ENCODE measurements around the gene TBXA2R. TPM values are rescaled to one million over a fixed set of nuclear protein-coding genes. Genes with fewer than 3 reads are reported as not detected.
"Not testable (repeated sequence)": the region's sequence is repeated elsewhere in the genome, so short reads cannot be mapped to it uniquely, and the experiment has no call there.

TBXA2R gene
- total and polyA plus RNA-seq, 9 donors, result 0.53 to 2.8 (median 2.2) TPM

DNA sequence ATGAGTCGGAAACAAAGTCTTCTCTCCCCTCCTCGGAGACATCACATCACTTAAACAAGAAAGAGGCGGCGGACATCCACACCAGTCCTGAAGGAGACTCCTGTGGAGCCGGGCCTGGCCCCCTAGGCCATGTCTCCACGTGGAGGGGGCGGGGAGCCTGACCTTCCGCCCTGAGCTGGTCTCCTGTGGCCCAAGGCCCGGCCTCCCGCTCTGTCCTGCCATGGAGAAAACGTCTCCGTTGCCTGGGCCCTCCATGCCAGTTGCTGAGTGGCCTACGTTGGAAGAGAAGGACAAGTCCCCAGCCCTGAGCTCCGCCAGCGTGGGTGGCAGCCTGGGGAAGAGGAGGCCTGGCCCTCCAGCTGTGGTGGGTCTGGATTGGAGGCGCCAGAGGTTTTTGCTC is 25.4 kb upstream of the TBXA2R start:
- 79% methylated on average over 12 of the region's 16 CpGs for WGBS (ENCODE audit: insufficient coverage)
- H3K9me3 ChIP-seq (replicated peaks; ENCODE audit: control insufficient read depth, low read depth, low read length), result no peaks in the 10 kb centered on the region
- peaks cover 4% of the 10 kb centered on the region for H3K4me1 ChIP-seq (ENCODE audit: control insufficient read depth, insufficient read depth, low read length)
- H3K4me3 ChIP-seq (ENCODE audit: low read length), result no peak overlapping the region
- no peaks in the 10 kb centered on the region for H3K27me3 ChIP-seq (ENCODE audit: control insufficient read depth, insufficient read depth, low read length)
- H3K27ac ChIP-seq (ENCODE audit: low read length), result no peak overlapping the region
- DNase-seq, result no peak
- peaks cover 32% of the 10 kb centered on the region for H3K36me3 ChIP-seq (ENCODE audit: control insufficient read depth, insufficient read depth, low read length)

DNA sequence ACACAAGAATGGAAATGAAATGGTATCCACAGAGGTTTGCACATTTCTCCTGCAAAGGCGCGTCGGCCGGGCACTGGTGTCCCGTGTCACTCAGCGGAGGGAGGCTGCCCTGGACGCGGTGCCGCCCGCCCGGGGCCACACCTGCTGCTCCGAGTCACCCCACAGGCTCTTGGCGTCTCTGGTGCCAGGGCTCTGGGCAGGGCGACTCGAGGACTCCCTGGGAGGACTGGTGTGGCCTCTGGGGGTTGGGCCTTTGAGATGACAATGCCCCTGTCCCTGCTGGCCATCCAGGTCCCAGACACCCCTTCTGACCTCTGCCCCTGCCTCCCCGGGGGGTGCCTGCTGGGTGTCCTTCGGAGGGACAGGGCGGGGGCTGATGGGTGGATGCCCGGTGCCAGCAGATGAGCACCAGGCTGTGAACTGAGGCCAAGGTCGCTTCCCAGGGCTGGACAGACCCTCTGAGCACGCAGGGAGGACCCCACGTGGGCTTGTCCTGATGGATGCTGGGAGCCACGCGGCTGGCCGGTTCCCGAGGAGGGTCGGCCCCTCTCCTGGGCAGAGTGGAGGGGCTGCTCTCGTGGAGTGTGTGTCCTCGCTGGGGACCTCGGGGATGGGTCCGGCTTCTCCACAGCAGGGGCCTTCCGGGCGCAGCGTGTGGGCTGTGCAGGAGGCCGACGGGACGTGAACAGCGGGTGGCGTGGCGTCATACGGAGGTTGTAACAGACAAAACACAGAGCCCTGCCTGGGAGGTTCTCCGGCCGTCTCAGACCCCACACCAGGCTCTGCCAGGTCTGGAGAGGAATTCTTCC is 24.6 kb upstream of the TBXA2R start:
- H3K4me1 ChIP-seq (ENCODE audit: control insufficient read depth, insufficient read depth, low read length), result peaks cover 6% of the 10 kb centered on the region
- H3K4me3 ChIP-seq (ENCODE audit: low read length), result no peak overlapping the region
- H3K36me3 ChIP-seq (ENCODE audit: control insufficient read depth, insufficient read depth, low read length), result peaks cover 23% of the 10 kb centered on the region
- no peaks in the 10 kb centered on the region for H3K9me3 ChIP-seq (replicated peaks; ENCODE audit: control insufficient read depth, low read depth, low read length)
- no peak overlapping the region for H3K27ac ChIP-seq (ENCODE audit: low read length)
- H3K27me3 ChIP-seq (ENCODE audit: control insufficient read depth, insufficient read depth, low read length), result no peaks in the 10 kb centered on the region
- DNase-seq, result no peak
- 89% methylated on average over 39 of the region's 43 CpGs for WGBS (ENCODE audit: insufficient coverage)

GRCh38 chr19:3628766-3629165 is 22.1 kb upstream of the TBXA2R start:
- 60% methylated on average over 7 of the region's 9 CpGs for WGBS (ENCODE audit: insufficient coverage)
- H3K9me3 ChIP-seq (replicated peaks; ENCODE audit: control insufficient read depth, low read depth, low read length); H3K27ac ChIP-seq (ENCODE audit: low read length); DNase-seq; H3K4me3 ChIP-seq (ENCODE audit: low read length); H3K27me3 ChIP-seq (ENCODE audit: control insufficient read depth, insufficient read depth, low read length): not testable (repeated sequence)
- peaks cover 18% of the 10 kb centered on the region for H3K4me1 ChIP-seq (ENCODE audit: control insufficient read depth, insufficient read depth, low read length)
- peaks cover 23% of the 10 kb centered on the region for H3K36me3 ChIP-seq (ENCODE audit: control insufficient read depth, insufficient read depth, low read length)

GRCh38 chr19:3627351-3627723 is 20.7 kb upstream of the TBXA2R start:
- Histone ChIP-seq H3K36me3 (ENCODE audit: control insufficient read depth, insufficient read depth, low read length) (peaks cover 24% of the 10 kb centered on the region), H3K4me3 (ENCODE audit: low read length) (peak overlapping the region; percentile 21), H3K4me1 (ENCODE audit: control insufficient read depth, insufficient read depth, low read length) (peaks cover 18% of the 10 kb centered on the region), H3K27me3 (ENCODE audit: control insufficient read depth, insufficient read depth, low read length) (no peaks in the 10 kb centered on the region), H3K27ac (ENCODE audit: low read length) (peak overlapping the region; percentile 4), H3K9me3 (replicated peaks; ENCODE audit: control insufficient read depth, low read depth, low read length) (no peaks in the 10 kb centered on the region)
- no peak for DNase-seq
- WGBS (ENCODE audit: insufficient coverage), result 57% methylated on average over 2 of the region's 7 CpGs

DNA sequence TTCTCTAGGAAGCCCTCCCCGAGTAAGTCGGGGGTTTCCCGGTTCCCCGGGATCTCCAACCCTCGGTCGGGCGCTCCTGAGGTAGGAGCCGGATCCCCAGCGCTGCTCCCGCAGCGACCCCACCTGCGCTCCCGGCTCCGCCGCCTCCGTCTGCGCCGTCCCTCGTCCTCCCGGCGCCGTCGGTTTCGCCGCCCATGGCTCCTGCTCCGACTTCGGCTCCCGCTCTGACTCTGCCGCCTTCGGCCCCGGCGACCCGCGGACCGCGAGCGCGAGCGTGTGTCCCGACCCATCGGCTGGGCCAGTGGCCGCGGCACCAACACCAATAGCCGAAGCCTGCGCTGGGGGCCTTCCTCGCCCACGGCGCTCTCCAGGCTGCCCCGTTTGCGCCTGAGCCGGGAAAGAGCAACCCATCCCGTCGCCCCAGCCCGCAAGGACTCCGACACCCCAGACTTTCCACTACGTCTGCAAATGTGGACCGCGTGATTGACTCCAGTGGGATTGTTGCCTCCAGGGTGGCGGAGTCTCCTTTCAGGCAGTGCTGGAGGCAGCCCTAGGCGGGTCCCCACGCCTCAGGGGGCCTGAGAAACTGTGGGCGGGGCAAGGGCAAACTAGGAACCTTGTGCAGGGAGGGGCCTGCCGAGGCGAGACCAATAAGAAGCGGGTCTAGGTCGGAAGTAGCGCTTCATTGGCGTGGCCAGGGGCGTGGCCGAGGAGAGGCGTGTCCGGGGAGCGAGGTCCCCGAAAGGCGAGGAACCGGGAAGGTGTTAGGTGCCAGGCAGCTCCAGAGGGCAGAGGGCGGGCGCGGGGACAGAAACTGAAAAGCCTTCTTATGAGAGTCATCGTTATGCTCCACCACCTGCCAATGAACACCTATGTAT is 20.0 kb upstream of the TBXA2R start, which contains the start of gene CACTIN:
Gene CACTIN (minus strand): TSS at position 318 of the 878 bp plus-strand sequence. CDS start 28 bp downstream, at position 290.
- Histone ChIP-seq H3K36me3 (ENCODE audit: control insufficient read depth, insufficient read depth, low read length) (peaks cover 22% of the 10 kb centered on the region), H3K27ac (ENCODE audit: low read length) (peak within 1 kb of the TSS; percentile 98), H3K9me3 (replicated peaks; ENCODE audit: control insufficient read depth, low read depth, low read length) (no peaks in the 10 kb centered on the region), H3K4me1 (ENCODE audit: control insufficient read depth, insufficient read depth, low read length) (peaks cover 18% of the 10 kb centered on the region), H3K4me3 (ENCODE audit: low read length) (peak within 1 kb of the TSS; percentile 92), H3K27me3 (ENCODE audit: control insufficient read depth, insufficient read depth, low read length) (no peaks in the 10 kb centered on the region)
- DNase-seq, result peak; percentile 99
- WGBS (ENCODE audit: insufficient coverage), result under 1% methylated on average over 75 of the region's 80 CpGs

DNA sequence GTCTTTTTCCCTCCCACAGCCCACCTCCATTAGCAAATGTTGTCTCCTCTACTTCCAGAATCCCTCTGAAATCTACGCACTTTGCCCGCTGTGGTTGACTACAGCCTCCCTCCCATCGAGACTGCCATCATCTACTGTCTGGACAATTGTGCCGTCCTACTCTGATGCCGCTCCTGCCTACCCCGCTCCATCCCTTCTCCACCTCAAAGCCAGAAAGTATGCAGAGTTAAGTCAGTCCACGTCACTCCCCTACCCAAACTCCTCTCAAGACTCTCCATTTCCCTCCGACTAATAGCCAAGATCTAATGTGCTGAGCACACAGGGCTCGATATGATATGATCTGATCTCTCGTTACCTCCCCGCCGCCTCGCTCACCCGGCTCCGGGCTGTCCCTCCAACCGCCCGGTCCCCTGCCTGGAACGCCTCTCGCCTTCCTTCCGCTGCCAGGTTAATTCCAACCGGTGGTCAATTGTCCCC is 19.4 kb upstream of the TBXA2R start:
- Histone ChIP-seq H3K9me3 (replicated peaks; ENCODE audit: control insufficient read depth, low read depth, low read length) (no peaks in the 10 kb centered on the region), H3K4me3 (ENCODE audit: low read length) (peak overlapping the region; percentile 92), H3K4me1 (ENCODE audit: control insufficient read depth, insufficient read depth, low read length) (peaks cover 18% of the 10 kb centered on the region), H3K27ac (ENCODE audit: low read length) (peak overlapping the region; percentile 98), H3K36me3 (ENCODE audit: control insufficient read depth, insufficient read depth, low read length) (peaks cover 22% of the 10 kb centered on the region), H3K27me3 (ENCODE audit: control insufficient read depth, insufficient read depth, low read length) (no peaks in the 10 kb centered on the region)
- no peak for DNase-seq
- 3% methylated on average over 21 of the region's 21 CpGs for WGBS (ENCODE audit: insufficient coverage)

DNA sequence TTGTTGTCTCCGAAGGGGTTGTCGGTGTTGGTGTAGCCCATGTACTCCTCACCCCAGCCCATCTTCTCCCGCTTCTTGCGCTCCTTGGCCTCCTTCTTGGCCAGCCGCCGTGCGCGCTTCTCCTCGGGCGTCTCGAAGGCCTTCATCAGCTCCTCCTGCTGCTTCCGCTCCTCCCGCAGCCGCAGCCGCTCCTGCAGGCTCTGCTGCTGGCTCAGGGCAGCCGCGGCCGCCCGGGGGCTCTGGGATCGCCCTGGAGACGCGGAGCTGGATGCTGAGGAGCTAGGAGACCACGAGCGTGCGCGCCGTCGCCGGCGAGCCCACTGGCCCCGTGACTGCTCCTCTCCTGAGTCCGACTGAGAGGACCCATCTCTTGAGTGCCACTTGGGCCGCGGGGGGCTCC is 17.0 kb upstream of the TBXA2R start:
- H3K36me3 ChIP-seq (ENCODE audit: control insufficient read depth, insufficient read depth, low read length), result peaks cover 35% of the 10 kb centered on the region
- 91% methylated on average over 34 of the region's 34 CpGs for WGBS (ENCODE audit: insufficient coverage)
- no peaks in the 10 kb centered on the region for H3K9me3 ChIP-seq (replicated peaks; ENCODE audit: control insufficient read depth, low read depth, low read length)
- H3K27ac ChIP-seq (ENCODE audit: low read length), result no peak overlapping the region
- no peaks in the 10 kb centered on the region for H3K27me3 ChIP-seq (ENCODE audit: control insufficient read depth, insufficient read depth, low read length)
- no peak for DNase-seq
- no peak overlapping the region for H3K4me3 ChIP-seq (ENCODE audit: low read length)
- peaks cover 18% of the 10 kb centered on the region for H3K4me1 ChIP-seq (ENCODE audit: control insufficient read depth, insufficient read depth, low read length)

GRCh38 chr19:3622224-3622623 is 15.5 kb upstream of the TBXA2R start:
- Histone ChIP-seq H3K27ac (ENCODE audit: low read length) (no peak overlapping the region), H3K4me1 (ENCODE audit: control insufficient read depth, insufficient read depth, low read length) (peaks cover 22% of the 10 kb centered on the region), H3K9me3 (replicated peaks; ENCODE audit: control insufficient read depth, low read depth, low read length) (no peaks in the 10 kb centered on the region), H3K36me3 (ENCODE audit: control insufficient read depth, insufficient read depth, low read length) (peaks cover 40% of the 10 kb centered on the region), H3K4me3 (ENCODE audit: low read length) (no peak overlapping the region), H3K27me3 (ENCODE audit: control insufficient read depth, insufficient read depth, low read length) (no peaks in the 10 kb centered on the region)
- DNase-seq, result no peak
- 95% methylated on average over 5 of the region's 12 CpGs for WGBS (ENCODE audit: insufficient coverage)

- Histone ChIP-seq H3K9me3 (replicated peaks; ENCODE audit: control insufficient read depth, low read depth, low read length) (no peaks in the 10 kb centered on the region), H3K27me3 (ENCODE audit: control insufficient read depth, insufficient read depth, low read length) (no peaks in the 10 kb centered on the region), H3K36me3 (ENCODE audit: control insufficient read depth, insufficient read depth, low read length) (peaks cover 40% of the 10 kb centered on the region), H3K4me3 (ENCODE audit: low read length) (no peak overlapping the region), H3K4me1 (ENCODE audit: control insufficient read depth, insufficient read depth, low read length) (peaks cover 19% of the 10 kb centered on the region), H3K27ac (ENCODE audit: low read length) (no peak overlapping the region)
- DNase-seq, result no peak
- WGBS (ENCODE audit: insufficient coverage), result 94% methylated on average over 14 of the region's 15 CpGs
Measured at GRCh38 chr19:3621689-3622088, 15.0 kb upstream of the TBXA2R start.
